Measurements from ENCODE around the gene HSPA1L. TPM values are rescaled to one million over a fixed set of nuclear protein-coding genes. Genes with fewer than 3 reads are reported as not detected.

Gene HSPA1L
- total and polyA plus RNA-seq, 2 experiments from 2014 or later, result 0.44 to 0.83 TPM

- no peak for TF ChIP-seq ETS1 (IDR thresholded peaks at IDR 0.05)
Measured at GRCh38 chr6:31850765-31851484, 35.8 kb upstream of the HSPA1L start (continued).

GRCh38 chr6:31847276-31847978 lies 32.3 kb upstream of the HSPA1L start:
- Histone ChIP-seq H3K27me3 (ENCODE audit: insufficient read depth) (no peaks in the 10 kb centered on the region), H2AFZ (no peak overlapping the region), H3K4me1 (ENCODE audit: insufficient read depth) (0 out of 2 replicates have a peak, but pooled peaks cover 3% of the 10 kb centered on the region), H3K79me2 (replicated peaks; ENCODE audit: insufficient read depth) (no peaks in the 10 kb centered on the region), H3K27ac (ENCODE audit: low read depth) (no peak overlapping the region), H3F3A (replicated peaks; ENCODE audit: low read depth) (peaks cover 4% of the 10 kb centered on the region; the same call in 1 of the 2 replicates), H3K4me2 (no peak overlapping the region), H3K4me3 (no peak overlapping the region), H3K9me2 (ENCODE audit: insufficient read depth) (no peaks in the 10 kb centered on the region), H3K36me3 (ENCODE audit: insufficient read depth) (no peaks in the 10 kb centered on the region), H4K20me1 (replicated peaks; ENCODE audit: insufficient read depth) (no peaks in the 10 kb centered on the region)
- H3K4me3 Mint-ChIP-seq, result no peak overlapping the region
- peaks cover 3% of the 10 kb centered on the region for H3K9me3 Mint-ChIP-seq
- no peak overlapping the region for H3K27ac Mint-ChIP-seq
- peaks cover 6% of the 10 kb centered on the region for H3K27me3 Mint-ChIP-seq (ENCODE audit: insufficient read depth, low read depth, poor library complexity)
- no peak for DNase-seq (ENCODE audit: low spot score)
- peaks cover 4% of the 10 kb centered on the region for H3K36me3 Mint-ChIP-seq (ENCODE audit: low read depth)
- H3K4me1 Mint-ChIP-seq, result no peaks in the 10 kb centered on the region
- ATAC-seq, result no peak
- TF ChIP-seq EZH2phosphoT487 (IDR thresholded peaks at IDR 0.05; ENCODE audit: unreplicated experiment), result no peak
- no peak for TF ChIP-seq REST (IDR thresholded peaks at IDR 0.05; ENCODE audit: unreplicated experiment)
- no peak for TF ChIP-seq CTCF (conservative IDR thresholded peaks at IDR 0.05; ENCODE audit: low read depth in 2 of 2)
- no peak for TF ChIP-seq ETS1 (IDR thresholded peaks at IDR 0.05)
- no peak for TF ChIP-seq NANOG (IDR thresholded peaks at IDR 0.05; ENCODE audit: borderline replicate concordance)
- TF ChIP-seq JUNB (IDR thresholded peaks at IDR 0.05; ENCODE audit: unreplicated experiment), result no peak
- TF ChIP-seq STAT1 (IDR thresholded peaks at IDR 0.05; ENCODE audit: unreplicated experiment), result no peak
- TF ChIP-seq ZNF462 (CRISPR knock-in tag; IDR thresholded peaks at IDR 0.05), result no peak
- no peak for TF ChIP-seq CREB1 (CRISPR knock-in tag; IDR thresholded peaks at IDR 0.05; ENCODE audit: low read depth)

Data from GM23338 (cell line).